BE2C (cell line): ENCODE data around the gene VRK3.
"Not testable (repeated sequence)": the region's sequence is repeated elsewhere in the genome, so short reads cannot be mapped to it uniquely, and the experiment has no call there.

Source experiments
- DNase-seq: peaks from one replicate; pipeline ENCODE4 v3.0.0-alpha.2; 2020
- H3K27me3 ChIP-seq: fragments of 250-450 bp; sonication (Bioruptor Pico); 2 replicates; pipeline ENCODE4 v1.5.1; 2020; ENCODE audit warnings: mild to moderate bottlenecking
- H3K36me3 ChIP-seq: fragments of 250-450 bp; sonication (Bioruptor Pico); 2 replicates; pipeline ENCODE4 v1.5.1; 2020; ENCODE audit warnings: mild to moderate bottlenecking
- H3K4me1 ChIP-seq: fragments of 250-450 bp; sonication (Bioruptor Pico); 2 replicates; pipeline ENCODE4 v1.5.1; 2020
- H3K4me3 ChIP-seq: 2 replicates; pipeline ENCODE4 v1.5.1; 2011; ENCODE audit warnings: low read depth, low read length
- H3K9me3 ChIP-seq: fragments of 250-450 bp; sonication (Bioruptor Pico); 2 replicates; pipeline ENCODE4 v1.5.1; 2020
- CTCF ChIP-seq: IDR thresholded peaks from 2 replicates; pipeline ENCODE4 v1.5.1; 2012; ENCODE audit warnings: mild to moderate bottlenecking, low read depth, low read length

Gene VRK3

DNA sequence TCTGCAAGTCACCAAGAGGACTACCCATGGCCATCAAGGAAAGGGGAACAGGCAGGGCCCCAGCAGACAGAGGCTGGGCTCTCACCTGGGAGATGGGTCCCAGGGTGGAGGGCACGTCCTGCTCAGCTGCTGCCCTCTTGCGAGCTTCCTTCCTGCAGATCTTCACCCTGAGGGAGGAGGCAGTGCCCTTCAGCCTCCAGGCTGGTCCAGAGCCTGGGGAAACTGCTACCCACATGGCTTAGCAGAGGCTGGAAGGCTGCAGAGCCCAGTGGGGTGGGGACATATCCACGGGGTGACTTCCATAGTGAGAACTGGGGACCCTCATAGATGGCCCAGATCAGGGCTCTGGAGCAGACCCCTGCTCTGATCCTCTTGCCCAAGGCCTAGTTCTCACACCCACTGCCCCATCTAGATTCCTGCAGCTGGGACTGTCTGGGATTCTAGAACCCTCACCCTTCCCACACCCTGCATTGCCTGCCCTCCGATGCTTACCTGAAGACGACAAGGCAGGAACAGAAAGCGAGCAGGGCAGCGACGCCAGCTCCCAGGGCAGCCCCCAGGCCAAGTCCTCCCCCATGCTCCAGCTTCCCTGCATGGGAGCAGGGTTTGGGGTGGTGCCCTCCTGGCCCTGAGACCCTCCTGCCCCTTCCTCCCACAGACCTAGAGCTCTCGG is 73.2 kb downstream of the VRK3 start:
- H3K4me3 ChIP-seq = no peak overlapping the region
- no peaks in the 10 kb centered on the region for H3K36me3 ChIP-seq
- no peaks in the 10 kb centered on the region for H3K4me1 ChIP-seq
- H3K9me3 ChIP-seq = no peaks in the 10 kb centered on the region
- no peaks in the 10 kb centered on the region for H3K27me3 ChIP-seq
- no peak for DNase-seq
- TF ChIP-seq CTCF = no peak

GRCh38 chr19:49950956-49951526 is 74.1 kb downstream of the VRK3 start:
- TF ChIP-seq CTCF = no peak
- no peaks in the 10 kb centered on the region for H3K36me3 ChIP-seq
- H3K4me3 ChIP-seq = no peak overlapping the region
- H3K4me1 ChIP-seq = no peaks in the 10 kb centered on the region
- H3K27me3 ChIP-seq = no peaks in the 10 kb centered on the region
- no peaks in the 10 kb centered on the region for H3K9me3 ChIP-seq
- DNase-seq = no peak

DNA sequence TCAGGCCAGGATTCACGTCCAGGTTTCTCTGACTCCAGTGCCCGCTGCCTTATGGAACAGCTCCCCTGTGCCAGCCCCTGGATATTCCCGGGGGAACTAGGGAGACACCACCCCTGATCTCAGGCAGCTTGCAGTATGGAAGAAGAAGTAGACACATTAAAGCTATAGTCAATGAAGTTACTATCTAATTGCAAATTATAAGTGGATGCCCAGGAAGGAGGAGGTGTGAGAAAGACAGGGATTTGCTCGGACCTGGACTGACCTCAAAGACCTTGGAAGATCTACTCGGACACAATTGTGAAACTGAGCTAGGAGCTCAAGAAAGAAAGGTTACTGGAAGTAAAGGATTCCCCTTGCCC is 74.6 kb downstream of the VRK3 start:
- no peak for TF ChIP-seq CTCF
- DNase-seq = no peak
- H3K4me3 ChIP-seq = no peak overlapping the region
- no peaks in the 10 kb centered on the region for H3K4me1 ChIP-seq
- no peaks in the 10 kb centered on the region for H3K36me3 ChIP-seq
- no peaks in the 10 kb centered on the region for H3K9me3 ChIP-seq
- no peaks in the 10 kb centered on the region for H3K27me3 ChIP-seq

GRCh38 chr19:49949742-49950589 is 75.2 kb downstream of the VRK3 start:
- TF ChIP-seq CTCF = no peak
- Histone ChIP-seq H3K27me3 (no peaks in the 10 kb centered on the region), H3K4me3 (no peak overlapping the region), H3K36me3 (no peaks in the 10 kb centered on the region), H3K9me3 (no peaks in the 10 kb centered on the region), H3K4me1 (no peaks in the 10 kb centered on the region)
- DNase-seq = no peak

GRCh38 chr19:49946415-49946814 is 78.8 kb downstream of the VRK3 start:
- H3K9me3 ChIP-seq = no peaks in the 10 kb centered on the region
- no peaks in the 10 kb centered on the region for H3K4me1 ChIP-seq
- no peak for TF ChIP-seq CTCF
- no peaks in the 10 kb centered on the region for H3K27me3 ChIP-seq
- no peak for DNase-seq
- H3K36me3 ChIP-seq = no peaks in the 10 kb centered on the region
- H3K4me3 ChIP-seq = no peak overlapping the region

DNA sequence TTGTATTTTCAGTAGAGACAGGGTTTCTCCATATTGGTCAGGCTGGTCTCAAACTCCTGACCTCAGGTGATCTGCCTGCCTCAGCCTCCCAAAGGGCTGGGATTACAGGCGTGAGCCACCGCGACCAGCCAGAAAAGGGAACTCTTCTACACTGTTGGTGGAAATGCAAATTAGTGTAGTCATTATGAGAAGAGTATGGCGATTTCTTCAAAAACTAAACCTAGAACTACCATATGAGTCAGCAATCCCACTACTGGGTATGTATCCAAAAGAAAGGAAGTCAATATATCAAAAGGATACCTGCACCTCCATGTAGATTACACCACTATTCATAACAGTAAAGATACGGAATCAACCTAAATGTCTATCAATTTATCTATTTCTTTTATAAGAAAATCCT is 80.6 kb downstream of the VRK3 start:
- not testable (repeated sequence) for H3K4me1 ChIP-seq, DNase-seq, H3K4me3 ChIP-seq, H3K36me3 ChIP-seq, H3K9me3 ChIP-seq, H3K27me3 ChIP-seq
